Activated CD4-positive, alpha-beta T cell treated with anti-CD3 and anti-CD28 coated beads, Interleukin-2, amount 50 U/mL, for 48 hours (primary cell): Measurements from ENCODE around the gene NUB1.
A peak's percentile ranks its signal among the peaks of the same experiment; 100 is the strongest.

Experiments used
- DNase-seq, 2 experiments: peaks; one replicate each; pipeline ENCODE4 v3.0.0-alpha.2; 2020

Gene NUB1

DNA sequence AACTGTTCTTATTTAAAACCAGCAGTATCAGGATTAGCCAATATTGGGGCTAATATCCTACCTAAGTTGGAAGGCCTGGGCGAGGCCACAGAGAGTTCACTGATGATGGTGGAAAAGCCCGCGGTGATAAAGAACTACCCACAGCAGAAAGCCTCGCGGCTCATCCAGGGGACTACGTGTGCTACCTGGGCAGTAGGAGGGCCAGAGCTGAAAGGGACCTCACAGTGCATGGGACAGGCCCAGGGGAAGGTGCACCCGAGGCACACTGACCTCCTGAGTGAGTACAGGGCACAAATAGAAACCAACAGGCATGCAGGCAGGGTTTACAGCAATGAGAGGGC, 66.9 kb downstream of the NUB1 start:
- no peak for DNase-seq

DNA sequence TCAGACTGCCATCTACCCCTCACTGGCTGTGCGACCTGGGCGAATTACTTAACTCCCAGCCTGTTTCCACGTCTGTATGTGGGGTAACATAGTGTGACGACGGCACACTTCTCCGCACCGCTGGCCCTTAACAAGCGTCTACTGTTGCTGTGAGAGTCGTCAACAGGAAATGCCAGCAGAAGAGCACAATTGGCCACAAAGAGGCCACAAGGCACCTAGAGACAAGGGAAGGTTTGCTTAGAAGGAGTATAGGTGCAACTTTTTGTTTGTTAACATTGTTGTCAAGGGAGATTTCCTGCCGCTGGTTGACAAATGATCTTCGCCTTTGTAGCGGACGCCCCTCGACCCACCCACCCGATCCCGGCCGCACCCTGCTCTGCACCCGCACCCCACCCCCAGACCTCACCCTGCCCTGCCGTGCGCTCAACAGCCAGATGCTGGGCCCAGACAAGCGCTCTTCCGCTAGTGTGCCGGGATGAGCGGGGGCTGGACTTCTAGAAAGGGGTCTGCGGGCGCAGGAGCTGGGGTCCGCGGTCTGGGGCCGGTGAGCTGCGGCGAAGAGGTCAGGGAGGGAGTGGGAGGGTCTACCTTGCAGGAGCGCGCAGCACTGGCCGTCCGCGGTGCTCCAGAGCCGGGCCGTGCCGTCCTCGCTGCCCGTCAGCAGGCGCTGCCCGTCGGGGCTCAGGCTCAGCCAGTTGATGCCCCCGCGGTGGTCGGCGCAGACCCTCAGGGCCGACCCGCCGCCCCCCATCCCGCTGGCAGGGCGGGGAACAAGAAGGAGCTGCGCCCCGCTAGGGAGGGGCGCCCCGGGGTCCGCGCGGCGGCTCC, 67.4 kb downstream of the NUB1 start:
- peak in 1 of 2 experiments; percentile 20 for DNase-seq

DNA sequence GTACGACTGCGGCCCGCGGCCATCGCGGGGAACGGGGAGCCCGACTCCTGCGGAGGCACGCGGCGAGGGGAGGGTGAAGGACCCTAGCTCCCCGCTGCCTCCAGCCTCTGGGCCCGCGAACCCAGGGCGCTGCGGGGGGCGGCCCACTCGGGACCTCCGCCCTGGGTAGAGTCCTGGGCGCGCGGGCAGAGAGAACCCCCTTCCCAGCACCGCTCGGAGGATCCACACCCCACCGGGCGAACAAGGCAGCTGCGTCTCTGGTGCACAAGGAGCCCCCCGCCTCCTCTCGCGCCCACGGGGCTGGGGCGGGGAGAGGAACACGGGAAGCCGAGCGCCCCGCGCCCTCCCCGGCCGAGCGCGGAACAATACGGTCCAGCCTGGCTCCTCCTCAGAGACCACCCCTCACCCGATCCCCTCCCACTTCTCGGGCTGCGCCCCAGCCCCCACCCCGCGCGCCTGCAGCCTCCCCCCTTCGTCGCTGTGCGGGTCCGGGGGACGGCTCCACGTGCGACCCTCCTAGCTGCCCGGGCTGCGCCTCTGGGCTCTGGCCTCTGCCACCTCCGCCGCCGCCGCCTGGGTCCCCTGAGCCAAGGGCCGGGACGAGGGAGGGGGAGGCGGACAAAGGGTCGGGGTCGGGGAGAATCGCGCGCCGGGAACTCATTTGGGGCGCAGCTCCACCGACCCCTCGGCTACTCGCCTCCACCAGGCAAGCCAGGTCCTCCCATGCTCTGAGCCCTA, 68.2 kb downstream of the NUB1 start, which contains the start of gene WDR86:
TSS of gene WDR86 (minus strand) at position 372 of the 738 bp plus-strand sequence. CDS start 449 bp downstream, outside the sequence.
- no peak for DNase-seq

DNA sequence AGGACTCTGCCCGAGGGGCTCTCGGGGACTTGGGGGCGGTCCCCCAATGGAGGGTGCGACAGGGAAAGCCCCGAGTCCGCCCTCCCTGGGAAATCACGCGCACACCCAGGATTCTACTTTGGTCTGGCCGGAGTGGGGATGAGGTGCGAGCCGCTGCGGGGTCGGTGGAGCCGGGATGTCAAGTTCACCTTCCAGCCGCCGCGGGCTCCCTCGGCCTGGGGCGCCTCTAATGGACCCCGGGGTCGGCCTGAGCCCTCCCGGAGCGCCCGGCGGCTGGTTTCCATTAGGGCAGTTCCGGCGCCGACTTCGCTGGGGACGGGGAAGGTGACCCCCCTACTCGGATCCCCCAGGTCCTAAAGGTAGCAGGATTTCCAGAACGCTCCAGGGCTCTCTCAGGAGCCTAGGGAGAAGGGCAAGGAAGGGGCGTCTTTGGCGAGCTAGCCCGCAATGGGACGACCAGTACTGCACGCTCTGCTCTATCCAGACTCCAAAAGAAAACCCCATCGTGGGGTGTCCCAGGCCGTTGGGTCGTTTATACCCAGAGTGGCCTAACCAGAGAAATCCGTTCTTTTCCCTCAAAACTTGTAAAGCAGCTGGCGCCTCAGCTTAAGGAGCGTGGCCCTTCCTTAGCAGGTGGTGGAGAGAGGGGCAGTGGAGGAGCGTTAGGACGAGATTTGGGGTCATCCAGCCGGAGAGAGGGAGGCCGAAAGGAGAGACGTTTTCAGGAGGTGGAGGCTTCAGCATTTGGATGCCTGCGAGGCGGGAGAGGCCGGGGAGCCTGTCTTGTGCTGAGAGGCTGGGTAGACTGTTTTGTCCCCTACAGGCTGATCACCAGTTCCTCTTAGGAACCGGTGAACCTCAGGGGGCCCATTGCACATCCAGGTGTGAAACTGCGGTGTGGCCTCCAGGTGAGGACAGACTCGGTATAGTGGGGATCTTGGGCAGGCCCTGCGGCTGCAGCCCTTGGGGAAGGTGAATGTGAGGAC, 69.1 kb downstream of the NUB1 start:
- DNase-seq = no peak

DNA sequence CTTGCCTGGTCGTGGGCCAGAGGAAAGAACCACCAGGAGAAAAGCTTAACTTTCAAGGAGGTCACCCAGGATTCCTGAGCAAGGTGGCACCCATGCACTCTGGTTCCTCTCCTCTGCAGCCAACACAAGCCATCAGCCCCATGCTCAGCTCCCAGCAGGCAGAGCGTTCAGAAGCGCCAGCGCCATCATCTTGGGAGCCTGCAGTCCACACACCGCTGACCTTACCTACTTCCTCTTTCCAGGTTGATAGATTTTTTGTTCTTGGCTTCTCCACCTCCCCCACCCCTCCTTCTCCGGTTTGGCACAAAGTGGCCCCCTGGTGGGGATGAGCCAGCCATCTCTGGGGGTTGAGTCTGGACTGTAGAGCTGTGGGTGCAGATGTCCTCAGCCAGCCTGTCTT, 69.9 kb downstream of the NUB1 start:
- no peak for DNase-seq

DNA sequence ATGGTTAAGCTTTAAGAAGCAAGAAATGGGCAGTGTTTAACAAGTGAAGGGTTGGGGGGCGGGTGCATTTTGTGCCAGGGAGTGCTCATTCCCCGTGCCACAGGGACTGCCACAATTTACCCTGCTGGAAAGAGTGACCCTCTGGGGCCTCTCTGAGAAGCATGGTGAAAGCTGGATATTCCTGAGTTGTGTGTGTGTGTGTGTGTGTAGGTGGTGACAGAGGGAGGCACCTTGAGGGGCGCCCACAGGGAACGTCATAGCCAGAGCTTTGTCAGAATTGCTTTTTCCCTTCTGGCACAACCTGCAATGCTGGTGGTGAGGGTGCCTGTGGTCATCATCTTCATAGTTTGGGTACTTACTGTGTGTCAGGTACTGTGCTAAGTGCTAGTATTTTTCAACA, 70.7 kb downstream of the NUB1 start:
- no peak for DNase-seq

DNA sequence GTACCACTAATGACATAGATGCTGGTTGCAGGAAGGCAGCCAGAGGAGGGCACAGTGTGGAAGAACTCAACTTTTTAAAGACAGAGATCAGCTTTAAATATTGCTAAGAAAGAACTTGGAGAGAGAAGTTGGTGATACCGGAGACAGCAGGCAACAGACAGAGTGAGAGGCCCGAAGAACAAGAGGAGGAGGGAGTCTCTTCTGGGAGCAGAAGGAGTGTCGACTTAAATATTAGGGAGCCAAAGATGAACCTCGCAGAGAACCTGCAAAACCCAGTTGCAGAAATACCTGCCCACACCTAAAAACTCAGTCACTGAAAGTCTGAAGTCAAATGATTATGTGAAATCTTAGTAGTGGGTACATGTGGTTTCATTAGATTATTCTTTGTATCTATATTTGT, 71.6 kb downstream of the NUB1 start:
- DNase-seq = no peak

DNA sequence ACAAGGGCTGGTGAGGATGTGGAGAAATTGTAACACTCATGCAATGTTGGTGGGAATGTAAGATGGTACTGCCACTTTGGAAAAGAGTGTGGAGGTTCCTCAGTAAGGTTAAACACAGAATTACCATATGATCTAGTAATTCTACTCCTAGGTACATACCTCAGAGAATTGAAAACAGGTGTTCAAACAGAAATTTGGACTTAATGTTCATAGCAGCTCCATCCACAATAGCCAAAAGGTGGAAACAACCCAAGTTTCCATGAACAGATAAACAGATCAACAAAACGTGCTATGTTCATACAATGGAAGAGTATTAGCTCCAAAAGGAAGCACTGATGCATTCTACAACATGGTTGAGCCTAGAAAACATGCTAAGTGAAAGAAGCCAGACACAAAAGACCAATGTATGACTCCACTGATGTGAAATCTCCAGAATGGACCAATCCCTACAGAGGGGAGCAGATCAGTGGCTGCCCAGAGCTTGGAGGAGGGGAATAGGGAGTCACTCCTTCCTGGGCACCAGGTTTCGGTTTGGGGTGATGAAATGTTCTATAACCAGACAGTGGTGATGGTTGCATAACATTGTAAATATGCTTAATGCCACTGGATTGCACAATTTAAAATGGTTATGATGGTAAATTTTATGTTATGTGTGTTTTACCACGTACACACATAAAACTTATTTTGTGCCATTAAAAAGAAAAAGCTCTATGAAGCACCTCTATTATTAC, 73.9 kb downstream of the NUB1 start:
- no peak for DNase-seq

DNA sequence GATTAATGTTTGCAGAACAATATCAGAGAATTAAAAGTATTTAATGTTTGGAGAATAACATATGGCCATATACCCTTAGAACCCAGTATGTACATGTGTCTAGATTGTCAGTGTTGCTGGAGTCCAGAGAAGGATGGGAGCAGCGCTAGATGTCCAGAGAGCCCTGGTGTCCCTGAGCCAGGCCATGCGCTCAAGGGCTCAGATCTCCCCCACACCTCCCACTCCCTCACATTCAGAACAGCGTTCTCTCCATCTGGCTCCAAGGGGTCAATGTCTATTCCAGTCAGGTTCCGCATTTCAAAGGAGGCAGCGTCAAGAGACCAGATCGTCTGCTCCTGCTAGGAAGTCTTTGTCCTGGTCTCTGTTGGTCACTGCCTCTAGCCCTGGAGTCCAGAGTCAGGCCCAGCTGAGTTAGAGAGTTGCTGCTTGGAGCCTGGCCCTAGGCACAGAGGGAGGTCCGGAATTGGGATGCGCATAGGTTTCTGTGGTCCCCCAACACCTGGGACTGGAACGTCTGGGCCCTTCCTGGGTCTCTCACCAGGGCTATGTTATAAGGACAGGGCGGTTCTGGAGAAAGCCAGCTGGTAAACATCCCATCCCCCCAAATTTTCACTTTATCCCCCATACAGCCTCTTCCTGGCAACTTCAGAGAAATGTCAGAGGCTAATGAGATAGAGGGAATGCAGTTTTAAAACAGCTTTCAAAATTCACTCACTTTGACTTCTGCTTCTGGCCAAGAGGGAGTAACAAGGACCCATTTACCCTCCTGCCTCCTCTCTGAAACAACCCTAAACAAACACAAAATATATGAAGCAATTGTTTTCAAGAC, 74.7 kb downstream of the NUB1 start:
- DNase-seq = no peak

DNA sequence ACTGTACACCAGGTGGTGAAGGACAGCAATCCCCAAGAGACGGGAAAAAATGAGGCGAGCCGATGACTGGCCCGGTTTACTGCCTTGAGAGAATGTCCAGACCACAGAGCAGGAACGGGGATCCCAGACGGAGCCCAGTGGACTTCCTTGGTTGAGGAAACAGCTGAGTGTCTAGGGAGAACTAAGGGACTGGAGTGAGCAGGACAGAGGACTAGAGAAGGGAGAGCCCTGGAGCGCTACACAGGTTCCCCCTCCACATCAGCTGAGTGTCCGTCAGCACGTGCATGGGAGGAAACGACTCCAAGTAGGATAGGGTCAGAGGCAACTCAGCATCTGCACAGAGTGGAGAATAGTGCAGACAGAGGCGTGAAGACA, 75.3 kb downstream of the NUB1 start:
- no peak for DNase-seq

DNA sequence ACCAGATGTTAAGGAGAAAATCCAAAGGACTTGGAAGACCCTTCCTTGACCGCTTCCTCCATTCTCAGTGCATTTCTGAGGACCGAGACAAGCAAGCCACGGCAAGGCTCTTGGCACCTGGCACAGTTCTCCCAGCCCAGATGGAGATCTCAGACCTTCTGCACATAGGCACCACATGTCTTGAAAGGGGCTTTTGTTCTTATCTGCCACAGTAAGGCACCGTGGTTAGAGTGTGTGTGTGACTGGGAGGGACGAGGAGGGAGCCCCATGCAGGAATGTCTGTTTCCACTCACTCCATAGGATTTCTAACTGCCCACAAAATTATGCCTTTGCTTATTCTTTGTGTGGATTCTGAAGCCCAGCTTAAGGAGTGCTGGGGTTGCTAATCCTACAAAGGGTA, 78.5 kb downstream of the NUB1 start:
- DNase-seq = no peak

DNA sequence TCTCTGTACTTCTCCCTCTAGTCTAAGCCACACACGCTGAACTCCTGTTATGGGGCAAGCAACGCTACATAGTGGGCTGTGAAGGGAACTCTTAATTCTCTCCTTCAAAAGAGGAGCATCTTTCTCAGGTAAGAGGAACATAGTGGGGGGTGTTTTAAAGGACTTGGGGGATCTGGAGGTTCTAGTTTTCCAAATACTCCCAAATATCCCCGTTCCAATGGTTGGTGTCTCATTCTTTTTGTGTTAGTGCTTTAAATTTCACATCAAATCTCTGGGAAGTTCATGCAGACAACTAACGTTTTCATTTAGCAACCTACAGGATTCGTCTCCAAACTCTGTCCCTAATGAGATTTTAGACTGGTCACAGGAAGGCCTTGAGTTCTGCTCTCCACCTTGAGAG, 80.6 kb downstream of the NUB1 start:
- no peak for DNase-seq

DNA sequence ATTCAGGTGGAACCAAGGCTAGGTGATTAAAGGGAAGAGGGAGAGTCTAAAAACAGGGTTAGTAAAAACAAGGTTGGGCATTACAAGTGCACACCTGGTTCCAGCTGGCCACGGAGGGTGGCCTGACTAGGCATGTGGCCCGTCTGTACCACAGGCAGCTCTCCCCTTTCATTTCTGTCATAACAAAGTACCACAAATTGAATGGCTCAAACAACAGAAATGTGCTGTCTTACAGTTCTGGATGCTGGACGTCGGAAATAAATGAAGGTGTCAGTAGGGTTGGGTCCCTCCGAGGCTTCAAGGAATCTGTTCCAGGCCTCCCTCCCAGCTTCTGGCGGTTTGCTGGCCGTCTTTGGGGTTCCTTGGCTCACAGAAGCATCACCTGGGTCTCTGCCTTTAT, 81.6 kb downstream of the NUB1 start:
- DNase-seq = no peak

DNA sequence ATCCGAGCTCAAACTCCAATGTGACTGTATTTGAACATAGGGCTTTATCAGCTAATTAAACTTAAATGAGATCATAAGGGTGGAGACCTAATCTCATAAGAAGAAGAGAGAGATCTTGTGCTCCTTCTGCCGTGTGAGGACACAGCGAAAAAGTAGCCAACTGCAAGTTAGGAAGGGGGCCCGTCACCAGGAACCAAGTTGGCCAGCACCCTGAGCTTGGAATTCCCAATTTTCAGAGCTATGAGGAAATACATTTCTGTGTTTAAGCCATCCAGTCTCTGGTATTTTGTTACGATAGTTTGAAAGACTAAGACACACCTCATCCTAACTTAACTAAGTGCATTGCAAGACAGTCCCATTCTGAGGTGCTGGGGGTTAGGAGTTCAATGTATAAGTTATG, 82.3 kb downstream of the NUB1 start:
- DNase-seq = no peak

DNA sequence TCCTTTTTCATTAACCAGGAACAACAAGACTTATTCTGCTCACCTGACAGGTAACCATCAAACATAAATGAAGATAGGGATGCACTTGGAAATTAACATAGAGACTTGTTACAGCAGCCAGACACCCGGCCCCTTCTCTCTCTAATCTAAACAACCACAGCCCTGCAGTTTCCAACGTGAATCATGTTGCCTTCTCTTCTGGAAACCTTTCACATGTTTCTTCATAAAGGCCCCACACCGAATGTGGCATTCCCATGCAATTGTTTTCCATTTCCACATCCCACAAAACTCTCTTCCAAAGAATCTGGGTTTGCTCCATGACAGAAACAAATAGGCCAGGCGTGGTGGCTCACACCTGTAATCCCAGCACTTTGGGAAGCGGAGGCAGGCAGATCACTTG, 83.2 kb downstream of the NUB1 start:
- DNase-seq = no peak

DNA sequence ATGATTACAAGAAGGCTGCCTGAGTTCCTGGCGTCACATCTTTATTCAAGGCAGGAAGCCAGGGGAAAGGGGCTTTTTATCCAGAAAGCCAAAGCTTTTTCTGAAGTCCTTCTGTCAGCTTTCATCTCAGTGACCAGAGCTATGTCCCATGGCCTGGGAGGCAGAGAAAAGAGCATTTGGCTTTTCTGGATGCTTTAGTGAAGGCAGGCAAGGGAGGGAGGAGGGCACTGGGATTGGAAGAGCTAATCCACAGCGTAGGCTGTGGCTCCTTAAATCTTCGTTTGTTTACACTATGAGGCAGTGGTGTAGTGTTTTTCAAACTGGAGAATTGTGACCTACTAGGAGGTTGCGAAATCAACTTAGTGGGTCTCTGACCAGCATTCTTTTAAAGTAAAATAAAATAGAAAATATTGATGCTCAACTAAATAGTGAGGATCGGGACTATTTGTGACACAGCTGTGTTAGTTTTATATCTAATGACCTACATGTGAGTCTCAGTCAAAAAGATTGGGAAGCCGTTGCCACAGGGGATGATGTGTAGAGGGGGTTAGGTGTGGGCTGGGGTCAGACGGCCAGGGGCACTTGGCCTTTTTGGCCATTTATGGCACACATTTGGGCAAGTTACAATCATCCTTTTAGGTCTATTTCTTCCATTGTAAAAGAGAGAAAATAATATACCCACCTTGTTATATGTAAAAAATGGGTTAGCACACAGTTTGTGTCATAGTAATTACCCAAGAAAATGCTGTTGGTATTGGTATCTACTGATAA, 84.2 kb downstream of the NUB1 start:
- no peak for DNase-seq

DNA sequence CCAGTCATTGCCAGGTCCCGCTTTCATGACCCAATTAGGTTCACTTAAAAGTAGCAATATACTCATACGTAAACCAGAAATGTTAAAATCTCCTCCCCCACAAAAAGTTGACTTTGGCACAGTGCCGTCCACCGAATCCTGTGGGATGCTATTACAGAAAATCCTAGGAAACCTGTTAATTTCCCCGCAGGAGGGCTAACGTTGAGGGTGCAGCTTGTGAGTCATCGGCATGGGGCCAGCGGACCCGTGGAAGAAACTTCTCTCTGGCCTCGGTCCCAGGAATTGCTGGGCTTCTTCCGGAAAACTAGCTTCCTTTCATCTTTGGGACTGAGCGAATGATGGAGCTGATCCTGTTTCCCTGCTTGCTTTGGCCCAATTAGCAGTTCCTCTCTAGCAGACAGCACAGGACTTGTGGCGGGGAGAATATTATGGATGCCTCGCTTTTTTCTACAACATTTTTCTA, 84.9 kb downstream of the NUB1 start:
- DNase-seq = no peak

DNA sequence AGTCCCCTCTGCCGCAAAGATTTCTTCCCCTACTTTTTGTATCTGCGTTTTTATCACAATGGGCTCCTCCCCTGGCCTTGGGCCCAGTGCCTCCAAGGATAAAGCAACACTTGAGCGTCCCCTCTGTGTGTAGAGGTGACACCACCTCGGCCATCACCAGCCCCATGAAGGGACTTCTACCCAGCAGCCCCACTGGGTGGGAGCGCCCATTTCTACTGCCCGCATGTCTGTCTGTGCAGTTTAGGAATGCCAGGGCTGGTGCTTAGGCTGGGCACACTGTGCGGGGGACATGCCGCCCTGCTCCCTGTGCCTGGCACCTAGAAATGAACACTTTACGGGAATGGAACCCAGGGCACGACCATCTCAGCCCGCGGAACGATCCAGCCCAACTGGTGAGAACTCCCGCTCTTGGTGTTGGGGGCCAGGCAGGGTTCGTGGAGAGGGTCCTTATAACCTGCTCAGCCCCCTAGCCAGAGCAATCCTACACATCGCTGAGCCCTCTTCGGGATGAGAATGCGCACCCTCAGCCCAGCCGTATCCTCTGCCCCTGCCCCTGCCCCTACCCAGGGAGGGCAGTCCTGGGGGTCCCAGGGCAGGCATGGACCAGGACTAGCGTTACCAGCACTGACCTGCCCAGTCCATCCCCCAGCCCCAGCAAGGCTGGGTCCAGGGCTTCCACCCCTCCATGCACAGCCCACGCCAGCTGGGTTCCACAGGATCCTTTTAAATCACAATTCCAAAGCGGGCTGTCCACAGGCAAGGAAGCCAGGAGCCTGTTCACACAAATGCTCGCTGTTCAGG, 85.5 kb downstream of the NUB1 start:
- no peak for DNase-seq

DNA sequence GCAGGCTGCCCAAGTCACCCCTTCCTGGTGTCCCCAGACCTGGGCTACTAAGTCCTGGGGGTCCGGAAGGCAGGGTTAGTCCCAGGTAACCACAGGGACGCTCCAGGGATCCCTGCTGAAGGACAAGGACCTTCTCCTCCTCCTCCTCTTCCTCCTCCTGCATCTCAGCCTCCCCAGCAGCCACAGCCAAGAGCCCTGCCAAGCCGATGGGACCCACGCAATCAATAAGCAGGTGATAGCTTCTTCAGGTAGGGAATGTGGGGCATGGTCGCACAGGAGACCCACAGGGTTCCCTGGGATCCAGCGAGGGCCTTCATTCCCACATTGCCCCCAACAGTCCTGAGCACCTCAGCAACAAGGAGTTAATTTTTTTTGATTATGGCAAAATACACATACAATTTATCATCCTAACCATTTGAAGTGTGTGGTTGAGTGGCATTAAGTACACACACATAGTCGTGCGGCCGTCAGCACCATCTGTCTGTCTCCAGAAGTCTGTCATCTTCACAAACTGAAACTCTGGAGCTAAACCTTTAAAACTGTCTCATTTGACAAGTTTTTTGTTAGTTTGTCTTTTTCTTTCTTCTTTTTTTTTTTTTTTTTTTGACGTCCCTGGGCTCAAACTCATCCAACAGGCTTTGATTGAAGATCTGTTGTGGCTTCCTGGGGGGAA, 86.2 kb downstream of the NUB1 start:
- DNase-seq = no peak
